HepG2 (cell line): ENCODE data around the gene PIANP. TPM values are rescaled to one million over a fixed set of nuclear protein-coding genes. Genes with fewer than 3 reads are reported as not detected.

Experiments
- ASH2L ChIP-seq: fragments of 300-600, 200-600 bp; sonication (generic); IDR thresholded peaks from 2 replicates; pipeline ENCODE4 v1.7.0; 2017; ENCODE audit warnings: low read depth, mild to moderate bottlenecking, moderate library complexity, mixed read lengths, low read length; ENCODE audit not compliant: insufficient read length
- CENPT ChIP-seq: sonication (generic); formaldehyde crosslinking; IDR thresholded peaks from 2 replicates; pipeline ENCODE4 v1.8.0; 2022; ENCODE audit warnings: low read depth, mild to moderate bottlenecking, moderate library complexity, missing genetic modification reagents
- HDAC6 ChIP-seq: fragments of 200-600 bp; sonication (generic); IDR thresholded peaks from 2 replicates; pipeline ENCODE4 v1.7.0; 2017; ENCODE audit warnings: mild to moderate bottlenecking, antibody characterized with exemption, low read length, low read depth
- JUND ChIP-seq: sonication (generic); formaldehyde crosslinking; IDR thresholded peaks from 2 replicates; pipeline ENCODE4 v1.8.0; 2022; ENCODE audit warnings: mild to moderate bottlenecking, missing genetic modification reagents
- MAZ ChIP-seq, 2 experiments: sonication (generic) in 1 of 2; formaldehyde crosslinking in 1 of 2; IDR thresholded peaks; 2 replicates each; pipeline versions ENCODE4 v1.5.0 to v1.6.1; 2012 to 2020; ENCODE audit warnings: low read depth in 2 of 2, mild to moderate bottlenecking in 2 of 2, borderline replicate concordance in 1 of 2, improper control_type of control experiment in 1 of 2, low read length in 1 of 2, missing genetic modification reagents in 1 of 2, moderate library complexity in 1 of 2
- NFE2L2 ChIP-seq: fragments of 150-350 bp; IDR thresholded peaks from 2 replicates; pipeline ENCODE4 v1.6.1; 2014; ENCODE audit warnings: low read length
- NFRKB ChIP-seq: fragments of 450-650 bp; IDR thresholded peaks from 2 replicates; pipeline ENCODE4 v1.6.1; 2017
- NONO ChIP-seq, 2 experiments: fragments of 450-650 bp in 1 of 2; sonication (generic) in 1 of 2; formaldehyde crosslinking in 1 of 2; IDR thresholded peaks in 1 of 2; conservative IDR thresholded peaks in 1 of 2; 2 replicates each; pipeline versions ENCODE4 v1.6.1 to v1.8.0; 2017 to 2022; ENCODE audit warnings: mild to moderate bottlenecking in 1 of 2, missing genetic modification reagents in 1 of 2, moderate library complexity in 1 of 2
- SOX5 ChIP-seq: IDR thresholded peaks from 2 replicates; pipeline ENCODE4 v1.6.1; 2016; ENCODE audit warnings: borderline replicate concordance
- SOX6 ChIP-seq, 2 experiments: fragments of 450-650 bp in 1 of 2; sonication (generic) in 1 of 2; formaldehyde crosslinking in 1 of 2; IDR thresholded peaks; 2 replicates each; pipeline versions ENCODE4 v1.4.0 to v1.6.1; 2017 to 2020; ENCODE audit warnings: antibody characterized with exemption in 1 of 2, mild to moderate bottlenecking in 1 of 2, missing genetic modification reagents in 1 of 2
- ZNF331 ChIP-seq: sonication (generic); formaldehyde crosslinking; IDR thresholded peaks from 2 replicates; pipeline ENCODE4 v1.4.0; 2020; ENCODE audit warnings: missing genetic modification reagents
- ZNF367 ChIP-seq: sonication (generic); formaldehyde crosslinking; IDR thresholded peaks from 2 replicates; pipeline ENCODE4 v1.4.0; 2020; ENCODE audit warnings: missing genetic modification reagents, borderline replicate concordance
- ZNF446 ChIP-seq: sonication (generic); formaldehyde crosslinking; IDR thresholded peaks from 2 replicates; pipeline ENCODE4 v1.5.0; 2020; ENCODE audit warnings: mild to moderate bottlenecking, missing genetic modification reagents
- ZNF552 ChIP-seq: sonication (generic); formaldehyde crosslinking; IDR thresholded peaks from 2 replicates; pipeline ENCODE4 v1.9.0; 2022; ENCODE audit warnings: missing genetic modification reagents, mild to moderate bottlenecking, borderline replicate concordance
- ZNF644 ChIP-seq: IDR thresholded peaks from 2 replicates; pipeline ENCODE4 v1.6.1; 2016; ENCODE audit warnings: low read depth
- polyA plus RNA-seq, 8 experiments: library from polyadenylated mRNA; depleted of rRNA in 3 of 8; stranded (reverse) in 7 of 8; unstranded in 1 of 8; fragments of >200 nt; fragmentation: Illumina TruSeq in 4 of 8; extraction: Trizol in 4 of 8; gene quantifications; 2 replicates each; pipeline versions ENCODE4 v1.2.1 to v1.2.3, GENCODE V29; 2011 to 2016; ENCODE audit warnings: low read depth in 4 of 8, missing spikeins in 1 of 8, mixed read lengths in 1 of 8; ENCODE audit not compliant: insufficient read depth in 1 of 8
- total RNA-seq, 5 experiments: library from RNA; depleted of rRNA; stranded (reverse); fragments of >200 nt; fragmentation: Illumina TruSeq; extraction: Trizol; gene quantifications; 2 replicates each; pipeline ENCODE4 v1.2.3, GENCODE V29; 2016; ENCODE audit warnings: low read depth in 1 of 5
- TF ChIP-seq, protein P1 (sequence below): sonication (generic); formaldehyde crosslinking; IDR thresholded peaks from 2 replicates; pipeline ENCODE4 v1.8.0; 2022; ENCODE audit warnings: mild to moderate bottlenecking, missing genetic modification reagents, moderate library complexity
- TF ChIP-seq, protein P2 (sequence below), 2 experiments: fragments of 450-650 bp in 1 of 2; sonication (generic) in 1 of 2; formaldehyde crosslinking; IDR thresholded peaks; 2 replicates each; pipeline versions ENCODE4 v1.5.0 to v1.8.0; 2020 to 2022; ENCODE audit warnings: mild to moderate bottlenecking in 1 of 2, missing genetic modification reagents in 1 of 2
- TF ChIP-seq, protein P3 (sequence below): sonication (generic); formaldehyde crosslinking; IDR thresholded peaks from 2 replicates; pipeline ENCODE4 v1.8.1; 2022; ENCODE audit warnings: low read depth, mild to moderate bottlenecking, missing genetic modification reagents
- TF ChIP-seq, protein P4 (sequence below): sonication (generic); formaldehyde crosslinking; IDR thresholded peaks from 2 replicates; pipeline ENCODE4 v1.8.0; 2022; ENCODE audit warnings: mild to moderate bottlenecking, missing genetic modification reagents
- TF ChIP-seq, protein P5 (sequence below): sonication (generic); formaldehyde crosslinking; IDR thresholded peaks from 2 replicates; pipeline ENCODE4 v1.8.0; 2023; ENCODE audit warnings: mild to moderate bottlenecking, missing genetic modification reagents

The PIANP gene
- total and polyA plus RNA-seq, 2 of the 13 experiments (the other 11 are each of a cell fraction or from before 2014, with no cell fraction given): not detected

DNA sequence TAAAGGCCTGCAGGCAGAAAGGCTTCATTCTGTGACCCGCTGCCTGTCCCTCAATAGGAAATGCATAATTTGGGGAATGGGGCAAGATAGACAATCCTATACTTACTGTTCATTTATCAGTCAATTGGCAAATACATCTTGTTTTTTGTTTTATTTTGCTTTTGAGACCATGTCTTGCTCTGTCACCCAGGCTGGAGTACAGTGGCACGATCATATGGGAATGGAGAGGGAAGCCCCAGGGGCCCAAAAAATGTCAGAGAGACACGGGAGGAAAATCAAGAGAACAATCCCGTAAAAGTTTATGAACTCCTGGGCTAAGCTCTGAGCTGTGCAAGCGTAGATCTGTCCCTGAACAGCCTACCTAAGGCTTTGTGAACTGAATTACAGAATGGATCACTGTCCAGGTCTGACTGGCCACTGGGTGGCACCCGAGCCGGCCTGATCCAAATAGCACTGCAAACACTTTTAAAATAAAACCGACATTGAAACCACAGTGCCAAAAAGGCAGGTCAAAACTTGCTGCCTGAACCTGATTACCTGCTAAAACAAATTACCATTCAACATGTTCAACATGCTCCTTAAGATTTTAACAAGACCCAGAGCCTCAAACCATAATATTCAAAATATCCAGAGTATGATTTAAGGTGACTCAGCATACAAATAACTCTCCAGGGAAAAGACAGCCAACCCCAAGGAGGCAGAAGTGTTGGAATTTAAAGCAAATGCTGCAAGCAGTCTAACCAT lies 35.0 kb upstream of the PIANP start (continued):
- TF ChIP-seq, protein P1, sequence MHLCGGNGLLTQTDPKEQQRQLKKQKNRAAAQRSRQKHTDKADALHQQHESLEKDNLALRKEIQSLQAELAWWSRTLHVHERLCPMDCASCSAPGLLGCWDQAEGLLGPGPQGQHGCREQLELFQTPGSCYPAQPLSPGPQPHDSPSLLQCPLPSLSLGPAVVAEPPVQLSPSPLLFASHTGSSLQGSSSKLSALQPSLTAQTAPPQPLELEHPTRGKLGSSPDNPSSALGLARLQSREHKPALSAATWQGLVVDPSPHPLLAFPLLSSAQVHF: no peak
- TF ChIP-seq MAZ (IDR thresholded peaks at IDR 0.05; ENCODE audit: borderline replicate concordance, low read depth, low read length) (no peak), MAZ (CRISPR knock-in tag; IDR thresholded peaks at IDR 0.05; ENCODE audit: low read depth) (0 out of 2 replicates have a peak, but pooled peaks have one; percentile 36), NFRKB (no peak), JUND (CRISPR knock-in tag) (no peak), ZNF644 (CRISPR knock-in tag) (no peak), SOX6 (IDR thresholded peaks at IDR 0.05) (no peak), SOX6 (CRISPR knock-in tag; IDR thresholded peaks at IDR 0.05) (no peak), SOX5 (CRISPR knock-in tag) (no peak), CENPT (CRISPR knock-in tag) (no peak), ZNF446 (CRISPR knock-in tag) (no peak), ASH2L (no peak), NONO (IDR thresholded peaks at IDR 0.05) (no peak), NONO (CRISPR knock-in tag; conservative IDR thresholded peaks at IDR 0.05) (no peak), HDAC6 (no peak), NFE2L2 (peak; percentile 57), ZNF367 (CRISPR knock-in tag) (no peak), ZNF331 (no peak), ZNF552 (CRISPR knock-in tag) (no peak)
- TF ChIP-seq, protein P2, sequence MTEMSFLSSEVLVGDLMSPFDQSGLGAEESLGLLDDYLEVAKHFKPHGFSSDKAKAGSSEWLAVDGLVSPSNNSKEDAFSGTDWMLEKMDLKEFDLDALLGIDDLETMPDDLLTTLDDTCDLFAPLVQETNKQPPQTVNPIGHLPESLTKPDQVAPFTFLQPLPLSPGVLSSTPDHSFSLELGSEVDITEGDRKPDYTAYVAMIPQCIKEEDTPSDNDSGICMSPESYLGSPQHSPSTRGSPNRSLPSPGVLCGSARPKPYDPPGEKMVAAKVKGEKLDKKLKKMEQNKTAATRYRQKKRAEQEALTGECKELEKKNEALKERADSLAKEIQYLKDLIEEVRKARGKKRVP (CRISPR knock-in tag; IDR thresholded peaks at IDR 0.05): no peak
- TF ChIP-seq, protein P3, sequence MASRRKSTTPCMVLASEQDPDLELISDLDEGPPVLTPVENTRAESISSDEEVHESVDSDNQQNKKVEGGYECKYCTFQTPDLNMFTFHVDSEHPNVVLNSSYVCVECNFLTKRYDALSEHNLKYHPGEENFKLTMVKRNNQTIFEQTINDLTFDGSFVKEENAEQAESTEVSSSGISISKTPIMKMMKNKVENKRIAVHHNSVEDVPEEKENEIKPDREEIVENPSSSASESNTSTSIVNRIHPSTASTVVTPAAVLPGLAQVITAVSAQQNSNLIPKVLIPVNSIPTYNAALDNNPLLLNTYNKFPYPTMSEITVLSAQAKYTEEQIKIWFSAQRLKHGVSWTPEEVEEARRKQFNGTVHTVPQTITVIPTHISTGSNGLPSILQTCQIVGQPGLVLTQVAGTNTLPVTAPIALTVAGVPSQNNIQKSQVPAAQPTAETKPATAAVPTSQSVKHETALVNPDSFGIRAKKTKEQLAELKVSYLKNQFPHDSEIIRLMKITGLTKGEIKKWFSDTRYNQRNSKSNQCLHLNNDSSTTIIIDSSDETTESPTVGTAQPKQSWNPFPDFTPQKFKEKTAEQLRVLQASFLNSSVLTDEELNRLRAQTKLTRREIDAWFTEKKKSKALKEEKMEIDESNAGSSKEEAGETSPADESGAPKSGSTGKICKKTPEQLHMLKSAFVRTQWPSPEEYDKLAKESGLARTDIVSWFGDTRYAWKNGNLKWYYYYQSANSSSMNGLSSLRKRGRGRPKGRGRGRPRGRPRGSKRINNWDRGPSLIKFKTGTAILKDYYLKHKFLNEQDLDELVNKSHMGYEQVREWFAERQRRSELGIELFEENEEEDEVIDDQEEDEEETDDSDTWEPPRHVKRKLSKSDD: no peak
- TF ChIP-seq, protein P4, sequence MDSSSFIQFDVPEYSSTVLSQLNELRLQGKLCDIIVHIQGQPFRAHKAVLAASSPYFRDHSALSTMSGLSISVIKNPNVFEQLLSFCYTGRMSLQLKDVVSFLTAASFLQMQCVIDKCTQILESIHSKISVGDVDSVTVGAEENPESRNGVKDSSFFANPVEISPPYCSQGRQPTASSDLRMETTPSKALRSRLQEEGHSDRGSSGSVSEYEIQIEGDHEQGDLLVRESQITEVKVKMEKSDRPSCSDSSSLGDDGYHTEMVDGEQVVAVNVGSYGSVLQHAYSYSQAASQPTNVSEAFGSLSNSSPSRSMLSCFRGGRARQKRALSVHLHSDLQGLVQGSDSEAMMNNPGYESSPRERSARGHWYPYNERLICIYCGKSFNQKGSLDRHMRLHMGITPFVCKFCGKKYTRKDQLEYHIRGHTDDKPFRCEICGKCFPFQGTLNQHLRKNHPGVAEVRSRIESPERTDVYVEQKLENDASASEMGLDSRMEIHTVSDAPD (CRISPR knock-in tag): no peak
- TF ChIP-seq, protein P5, sequence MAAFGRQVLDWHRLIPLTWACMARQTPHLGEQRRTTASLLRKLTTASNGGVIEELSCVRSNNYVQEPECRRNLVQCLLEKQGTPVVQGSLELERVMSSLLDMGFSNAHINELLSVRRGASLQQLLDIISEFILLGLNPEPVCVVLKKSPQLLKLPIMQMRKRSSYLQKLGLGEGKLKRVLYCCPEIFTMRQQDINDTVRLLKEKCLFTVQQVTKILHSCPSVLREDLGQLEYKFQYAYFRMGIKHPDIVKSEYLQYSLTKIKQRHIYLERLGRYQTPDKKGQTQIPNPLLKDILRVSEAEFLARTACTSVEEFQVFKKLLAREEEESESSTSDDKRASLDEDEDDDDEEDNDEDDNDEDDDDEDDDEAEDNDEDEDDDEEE (CRISPR knock-in tag): 0 out of 2 replicates have a peak, but pooled peaks have one; percentile 31
